Measurements from ENCODE around the gene FAM162B. TPM values are rescaled to one million over a fixed set of nuclear protein-coding genes. Genes with fewer than 3 reads are reported as not detected.
A peak's percentile ranks its signal among the peaks of the same experiment; 100 is the strongest.

The FAM162B gene
- total RNA-seq (2014; rRNA removed; shearing (Covaris generic)), result not detected in 2 replicates
- polyA plus RNA-seq (2015; cell fraction: cytosol; rRNA removed), result not detected in 2 replicates
- polyA plus RNA-seq (2015; cell fraction: nucleus; rRNA removed), result not detected in 2 replicates

GRCh38 chr6:116764961-116765841 lies at the start of gene FAM162B:
FAM162B (minus strand) TSS chr6:116765719; CDS start chr6:116765576, 143 bp downstream.
- no peak for DNase-seq (ENCODE audit: low read depth, low spot score)
- in situ Hi-C loops (cut with HindIII; ENCODE audit: low pct_unique_long_range_greater_than_20kb, low sequenced_read_pairs), result no loop called here

- in situ Hi-C loops (cut with HindIII; ENCODE audit: low pct_unique_long_range_greater_than_20kb, low sequenced_read_pairs), result no loop called here
These were observed 46.6 kb upstream of the FAM162B start for GRCh38 chr6:116812051-116812650.

GRCh38 chr6:116801971-116802370 lies 36.5 kb upstream of the FAM162B start:
- no peak for DNase-seq (ENCODE audit: low read depth, low spot score)
- in situ Hi-C loops (cut with HindIII; ENCODE audit: low pct_unique_long_range_greater_than_20kb, low sequenced_read_pairs), result no loop called here

More at GRCh38 chr6:116812051-116812650, 46.6 kb upstream of the FAM162B start:
- no peak for DNase-seq (ENCODE audit: low read depth, low spot score)

GRCh38 chr6:116799945-116800344 lies 34.4 kb upstream of the FAM162B start:
- in situ Hi-C loops (cut with HindIII; ENCODE audit: low pct_unique_long_range_greater_than_20kb, low sequenced_read_pairs), result no loop called here
- DNase-seq (ENCODE audit: low read depth, low spot score), result no peak

GRCh38 chr6:116797585-116797984 lies 32.1 kb upstream of the FAM162B start:
- in situ Hi-C loops (cut with HindIII; ENCODE audit: low pct_unique_long_range_greater_than_20kb, low sequenced_read_pairs), result no loop called here
- no peak for DNase-seq (ENCODE audit: low read depth, low spot score)

- in situ Hi-C loops (cut with HindIII; ENCODE audit: low pct_unique_long_range_greater_than_20kb, low sequenced_read_pairs), result no loop called here
- no peak for DNase-seq (ENCODE audit: low read depth, low spot score)
These were observed 27.7 kb upstream of the FAM162B start for GRCh38 chr6:116793224-116793623.

GRCh38 chr6:116783852-116784251 lies 18.3 kb upstream of the FAM162B start:
- in situ Hi-C loops (cut with HindIII; ENCODE audit: low pct_unique_long_range_greater_than_20kb, low sequenced_read_pairs), result no loop called here
- no peak for DNase-seq (ENCODE audit: low read depth, low spot score)

- in situ Hi-C loops (cut with HindIII; ENCODE audit: low pct_unique_long_range_greater_than_20kb, low sequenced_read_pairs), result no loop called here
- peak; percentile 66 for DNase-seq (ENCODE audit: low read depth, low spot score)
These were observed 14.2 kb upstream of the FAM162B start for GRCh38 chr6:116779573-116780164.

- no peak for DNase-seq (ENCODE audit: low read depth, low spot score)
- in situ Hi-C loops (cut with HindIII; ENCODE audit: low pct_unique_long_range_greater_than_20kb, low sequenced_read_pairs), result no loop called here
These were observed 8.4 kb upstream of the FAM162B start for GRCh38 chr6:116773886-116774285.

GRCh38 chr6:116772450-116772849 lies 6.9 kb upstream of the FAM162B start:
- in situ Hi-C loops (cut with HindIII; ENCODE audit: low pct_unique_long_range_greater_than_20kb, low sequenced_read_pairs), result no loop called here
- DNase-seq (ENCODE audit: low read depth, low spot score), result no peak

- no peak for DNase-seq (ENCODE audit: low read depth, low spot score)
- in situ Hi-C loops (cut with HindIII; ENCODE audit: low pct_unique_long_range_greater_than_20kb, low sequenced_read_pairs), result no loop called here
These were observed 2.2 kb upstream of the FAM162B start for GRCh38 chr6:116767715-116768114.

- in situ Hi-C loops (cut with HindIII; ENCODE audit: low pct_unique_long_range_greater_than_20kb, low sequenced_read_pairs), result no loop called here
- no peak for DNase-seq (ENCODE audit: low read depth, low spot score)
These were observed 1.1 kb upstream of the FAM162B start for GRCh38 chr6:116766506-116767176.

GRCh38 chr6:116764629-116764960 lies 924 bp downstream of the FAM162B start:
- in situ Hi-C loops (cut with HindIII; ENCODE audit: low pct_unique_long_range_greater_than_20kb, low sequenced_read_pairs), result no loop called here
- DNase-seq (ENCODE audit: low read depth, low spot score), result no peak

GRCh38 chr6:116763906-116764628 lies 1.5 kb downstream of the FAM162B start:
- in situ Hi-C loops (cut with HindIII; ENCODE audit: low pct_unique_long_range_greater_than_20kb, low sequenced_read_pairs), result no loop called here
- no peak for DNase-seq (ENCODE audit: low read depth, low spot score)

GRCh38 chr6:116763048-116763447 lies 2.5 kb downstream of the FAM162B start:
- no peak for DNase-seq (ENCODE audit: low read depth, low spot score)
- in situ Hi-C loops (cut with HindIII; ENCODE audit: low pct_unique_long_range_greater_than_20kb, low sequenced_read_pairs), result no loop called here

GRCh38 chr6:116762235-116762634 lies 3.3 kb downstream of the FAM162B start:
- in situ Hi-C loops (cut with HindIII; ENCODE audit: low pct_unique_long_range_greater_than_20kb, low sequenced_read_pairs), result no loop called here
- no peak for DNase-seq (ENCODE audit: low read depth, low spot score)

GRCh38 chr6:116761779-116762178 lies 3.7 kb downstream of the FAM162B start:
- DNase-seq (ENCODE audit: low read depth, low spot score), result no peak
- in situ Hi-C loops (cut with HindIII; ENCODE audit: low pct_unique_long_range_greater_than_20kb, low sequenced_read_pairs), result no loop called here

Data from SK-MEL-5 (cell line).